KOPT-K1 (cell line): ENCODE measurements around the gene AKNAD1.

Experiments
- H3K27ac ChIP-seq: fragments of 200-600 bp; sonication (generic); 2 replicates; pipeline ENCODE4 v1.5.1; 2016; ENCODE audit warnings: antibody characterized with exemption, mild to moderate bottlenecking, low read depth, low read length; ENCODE audit not compliant: poor library complexity, severe bottlenecking
- H3K36me3 ChIP-seq: fragments of 200-600 bp; sonication (generic); 2 replicates; pipeline ENCODE4 v1.5.1; 2017; ENCODE audit warnings: antibody characterized with exemption, mild to moderate bottlenecking, low read length, moderate library complexity; ENCODE audit not compliant: insufficient read depth
- H3K9me3 ChIP-seq: fragments of 200-600 bp; sonication (generic); 2 replicates; pipeline ENCODE4 v1.5.1; 2017; ENCODE audit warnings: antibody characterized with exemption, low read length, mild to moderate bottlenecking; ENCODE audit not compliant: insufficient read depth, poor library complexity, severe bottlenecking

The AKNAD1 gene

GRCh38 chr1:108878160-108878469 is 21.2 kb upstream of the AKNAD1 start:
- no peaks in the 10 kb centered on the region for H3K9me3 ChIP-seq
- H3K36me3 ChIP-seq, result no peaks in the 10 kb centered on the region; the same call in 1 of the 2 replicates
- peak overlapping the region; percentile 69 for H3K27ac ChIP-seq

- peak overlapping the region; percentile 69 for H3K27ac ChIP-seq
- no peaks in the 10 kb centered on the region for H3K36me3 ChIP-seq
- no peaks in the 10 kb centered on the region for H3K9me3 ChIP-seq
Observed at GRCh38 chr1:108877348-108878159, 20.7 kb upstream of the AKNAD1 start.

GRCh38 chr1:108871050-108871724 is 14.3 kb upstream of the AKNAD1 start:
- no peak overlapping the region for H3K27ac ChIP-seq
- H3K9me3 ChIP-seq, result no peaks in the 10 kb centered on the region
- no peaks in the 10 kb centered on the region for H3K36me3 ChIP-seq

- H3K9me3 ChIP-seq, result no peaks in the 10 kb centered on the region
- H3K27ac ChIP-seq, result no peak overlapping the region
- H3K36me3 ChIP-seq, result no peaks in the 10 kb centered on the region
Observed at GRCh38 chr1:108865316-108865910, 8.5 kb upstream of the AKNAD1 start.

GRCh38 chr1:108863984-108864383 is 7.1 kb upstream of the AKNAD1 start:
- Histone ChIP-seq H3K9me3 (no peaks in the 10 kb centered on the region), H3K36me3 (no peaks in the 10 kb centered on the region), H3K27ac (no peak overlapping the region)

- Histone ChIP-seq H3K9me3 (no peaks in the 10 kb centered on the region), H3K36me3 (no peaks in the 10 kb centered on the region), H3K27ac (no peak overlapping the region)
Observed at GRCh38 chr1:108862698-108863477, 6.0 kb upstream of the AKNAD1 start.

- no peaks in the 10 kb centered on the region for H3K36me3 ChIP-seq
- no peak overlapping the region for H3K27ac ChIP-seq
- no peaks in the 10 kb centered on the region for H3K9me3 ChIP-seq
Observed at GRCh38 chr1:108862017-108862610, 5.2 kb upstream of the AKNAD1 start.

- Histone ChIP-seq H3K27ac (no peak overlapping the region), H3K36me3 (no peaks in the 10 kb centered on the region), H3K9me3 (no peaks in the 10 kb centered on the region)
Observed at GRCh38 chr1:108861566-108861965, 4.7 kb upstream of the AKNAD1 start.

GRCh38 chr1:108860190-108860907 is 3.5 kb upstream of the AKNAD1 start:
- H3K27ac ChIP-seq, result no peak overlapping the region
- no peaks in the 10 kb centered on the region for H3K36me3 ChIP-seq
- H3K9me3 ChIP-seq, result no peaks in the 10 kb centered on the region

GRCh38 chr1:108858230-108858950 is 1.5 kb upstream of the AKNAD1 start:
- H3K9me3 ChIP-seq, result no peaks in the 10 kb centered on the region
- no peaks in the 10 kb centered on the region for H3K36me3 ChIP-seq
- H3K27ac ChIP-seq, result no peak overlapping the region

GRCh38 chr1:108854221-108855019 is 2.5 kb downstream of the AKNAD1 start:
- no peaks in the 10 kb centered on the region for H3K9me3 ChIP-seq
- no peak overlapping the region for H3K27ac ChIP-seq
- H3K36me3 ChIP-seq, result no peaks in the 10 kb centered on the region

- Histone ChIP-seq H3K27ac (peak overlapping the region; percentile 37), H3K36me3 (no peaks in the 10 kb centered on the region), H3K9me3 (no peaks in the 10 kb centered on the region)
Observed at GRCh38 chr1:108852221-108852975, 4.5 kb downstream of the AKNAD1 start.

GRCh38 chr1:108851567-108851966 is 5.3 kb downstream of the AKNAD1 start:
- H3K9me3 ChIP-seq, result no peaks in the 10 kb centered on the region
- H3K27ac ChIP-seq, result no peak overlapping the region
- no peaks in the 10 kb centered on the region for H3K36me3 ChIP-seq
